HepG2 (cell line): ENCODE results near the gene DCK. TPM values are rescaled to one million over a fixed set of nuclear protein-coding genes. Genes with fewer than 3 reads are reported as not detected.

Experiments
- ATAC-seq: fragments of 200-7000 bp; cut with Tn5 transposase; 3 replicates; pipeline ENCODE4 v1.9.1; 2020; ENCODE audit warnings: mild to moderate bottlenecking, moderate library complexity
- BruUV-seq: library from RNA; stranded (reverse); fragments of 400-500 nt; replicated peaks from 2 replicates; lab custom pipeline; 2021; lab: Mats Ljungman, UMichigan
- CTCF ChIA-PET: fragments of 300-600 bp; formaldehyde crosslinking; extraction: SDS; loops from one replicate; lab custom pipeline; 2021; ENCODE audit warnings: low total read pairs, inconsistent platforms, low intra/inter-chr PET ratio; lab: Yijun Ruan, JAX
- POLR2A ChIA-PET: fragments of 350-600 bp; sonication (Branson Sonifier 250); formaldehyde crosslinking; loops from one replicate; lab custom pipeline; 2020; ENCODE audit warnings: antibody characterized with exemption, inconsistent platforms; lab: Yijun Ruan, JAX
- DNase-seq: peaks from one replicate; pipeline ENCODE4 v3.0.0-alpha.2; 2015; ENCODE audit warnings: low spot score
- FAIRE-seq: peaks from 3 replicates; lab custom pipeline; 2011; peaks lifted over from hg19 to GRCh38; lab: Jason Lieb, UNC
- H2AFZ ChIP-seq: one replicate; pipeline ENCODE4 v1.6.1; 2011; ENCODE audit warnings: low read length, inconsistent platforms
- H3K27ac ChIP-seq: fragments of 300-600 bp; 3 replicates; pipeline ENCODE4 v1.8.0; 2011; ENCODE audit warnings: mixed run types, mild to moderate bottlenecking, mixed read lengths, low read length, inconsistent platforms; ENCODE audit not compliant: insufficient read depth; ENCODE audit errors: extremely low read length
- H3K27me3 ChIP-seq, 2 experiments: fragments of 200-600 bp in 1 of 2; 2 replicates in 1 of 2; 3 replicates in 1 of 2; pipeline versions ENCODE4 v1.6.0 to v1.8.0; 2011; ENCODE audit warnings: low read length in 2 of 2, mild to moderate bottlenecking in 2 of 2, moderate library complexity in 2 of 2, inconsistent platforms in 1 of 2; ENCODE audit not compliant: insufficient read depth in 2 of 2, control insufficient read depth in 1 of 2
- H3K36me3 ChIP-seq, 2 experiments: fragments of 200-600 bp in 1 of 2; replicated peaks in 1 of 2; 2 replicates in 1 of 2; 3 replicates in 1 of 2; pipeline versions ENCODE4 v1.5.1 to v1.8.0; 2011; ENCODE audit warnings: low read length in 2 of 2, inconsistent platforms in 1 of 2; ENCODE audit not compliant: insufficient read depth in 2 of 2, control insufficient read depth in 1 of 2
- H3K4me1 ChIP-seq: 2 replicates; pipeline ENCODE4 v1.5.1; 2012; ENCODE audit warnings: low read length, inconsistent platforms; ENCODE audit not compliant: insufficient read depth
- H3K4me2 ChIP-seq: 2 replicates; pipeline ENCODE4 v1.6.0; 2011; ENCODE audit warnings: low read depth, low read length, inconsistent platforms
- H3K4me3 ChIP-seq, 3 experiments: fragments of 200-600 bp in 1 of 3; sonication (generic), shearing (Covaris generic) in 1 of 3; replicated peaks in 1 of 3; 2 replicates each; pipeline ENCODE4 v1.5.1; 2011 to 2016; ENCODE audit warnings: low read length in 3 of 3, inconsistent platforms in 2 of 3, low read depth in 2 of 3, mild to moderate bottlenecking in 2 of 3, control low read depth in 1 of 3, mixed read lengths in 1 of 3; ENCODE audit not compliant: insufficient read depth in 1 of 3
- H3K79me2 ChIP-seq: one replicate; pipeline ENCODE4 v1.6.1; 2011; ENCODE audit warnings: low read length, inconsistent platforms; ENCODE audit not compliant: insufficient read depth
- H3K9ac ChIP-seq: 2 replicates; pipeline ENCODE4 v1.6.0; 2011; ENCODE audit warnings: mild to moderate bottlenecking, low read depth, low read length, inconsistent platforms; ENCODE audit not compliant: insufficient read depth
- H3K9me3 ChIP-seq: 2 replicates; pipeline ENCODE4 v1.5.1; 2012; ENCODE audit warnings: mild to moderate bottlenecking, low read length
- H4K20me1 ChIP-seq: 2 replicates; pipeline ENCODE4 v1.6.0; 2011; ENCODE audit warnings: inconsistent platforms, mild to moderate bottlenecking, low read length, moderate library complexity; ENCODE audit not compliant: insufficient read depth
- FOXK1 ChIP-seq: sonication (generic); formaldehyde crosslinking; IDR thresholded peaks from 2 replicates; pipeline ENCODE4 v1.4.0; 2020; ENCODE audit warnings: low read depth, missing genetic modification reagents, borderline replicate concordance
- GTF3A ChIP-seq: sonication (generic); formaldehyde crosslinking; conservative IDR thresholded peaks from 2 replicates; pipeline ENCODE4 v1.4.0; 2020; ENCODE audit warnings: mild to moderate bottlenecking, missing genetic modification reagents
- HDAC6 ChIP-seq: fragments of 200-600 bp; sonication (generic); IDR thresholded peaks from 2 replicates; pipeline ENCODE4 v1.7.0; 2017; ENCODE audit warnings: mild to moderate bottlenecking, antibody characterized with exemption, low read length, low read depth
- NR0B2 ChIP-seq: sonication (generic); formaldehyde crosslinking; IDR thresholded peaks from 2 replicates; pipeline ENCODE4 v1.4.0; 2020; ENCODE audit warnings: mild to moderate bottlenecking, missing genetic modification reagents
- SALL2 ChIP-seq: sonication (generic); formaldehyde crosslinking; IDR thresholded peaks from 2 replicates; pipeline ENCODE4 v1.8.1; 2023; ENCODE audit warnings: mild to moderate bottlenecking, missing genetic modification reagents, inconsistent platforms
- SRSF4 ChIP-seq: fragments of 200-400 bp; formaldehyde crosslinking; IDR thresholded peaks from one replicate; pipeline ENCODE4 v1.6.1; 2018; ENCODE audit warnings: mild to moderate bottlenecking, low read depth, low read length, moderate library complexity; ENCODE audit not compliant: poor library complexity, severe bottlenecking
- TAF15 ChIP-seq: fragments of 200-400 bp; formaldehyde crosslinking; IDR thresholded peaks from one replicate; pipeline ENCODE4 v1.6.1; 2018; ENCODE audit warnings: mild to moderate bottlenecking, low read depth, low read length; ENCODE audit not compliant: poor library complexity, severe bottlenecking
- ZNF230 ChIP-seq: sonication (generic); formaldehyde crosslinking; IDR thresholded peaks from 2 replicates; pipeline ENCODE4 v1.4.0; 2020; ENCODE audit warnings: mild to moderate bottlenecking, missing genetic modification reagents
- ZNF318 ChIP-seq: sonication (generic); formaldehyde crosslinking; IDR thresholded peaks from 2 replicates; pipeline ENCODE4 v1.4.0; 2020; ENCODE audit warnings: mild to moderate bottlenecking, missing genetic modification reagents
- ZNF564 ChIP-seq: sonication (generic); formaldehyde crosslinking; IDR thresholded peaks from 2 replicates; pipeline ENCODE4 v1.8.1; 2023; ENCODE audit warnings: mild to moderate bottlenecking, missing genetic modification reagents
- WGBS: methylation state at CpG from one replicate; pipeline ENCODE4 v1.1.6; 2017; ENCODE audit warnings: low lambda C conversion rate; 5-methylcytosine and 5-hydroxymethylcytosine counted together
- in situ Hi-C: cut with HindIII; loops from 2 replicates; pipeline ENCODE4 v1.10.0; 2017; ENCODE audit warnings: low pct_unique_long_range_greater_than_20kb; ENCODE audit not compliant: extremely low pct_ligation_motif_present
- intact Hi-C: fragments of 100-400 bp; cut with micrococcal nuclease; formaldehyde crosslinking; loops from one replicate; pipeline ENCODE4 v1.10.0; 2022; ENCODE audit not compliant: unreplicated experiment
- polyA plus RNA-seq, 8 experiments: library from polyadenylated mRNA; depleted of rRNA in 3 of 8; stranded (reverse) in 7 of 8; unstranded in 1 of 8; fragments of >200 nt; fragmentation: Illumina TruSeq in 4 of 8; extraction: Trizol in 4 of 8; gene quantifications; 2 replicates each; pipeline versions ENCODE4 v1.2.1 to v1.2.3, GENCODE V29; 2011 to 2016; ENCODE audit warnings: low read depth in 4 of 8, missing spikeins in 1 of 8, mixed read lengths in 1 of 8; ENCODE audit not compliant: insufficient read depth in 1 of 8
- total RNA-seq, 5 experiments: library from RNA; depleted of rRNA; stranded (reverse); fragments of >200 nt; fragmentation: Illumina TruSeq; extraction: Trizol; gene quantifications; 2 replicates each; pipeline ENCODE4 v1.2.3, GENCODE V29; 2016; ENCODE audit warnings: low read depth in 1 of 5
- TF ChIP-seq, protein P1 (sequence below): sonication (generic); formaldehyde crosslinking; IDR thresholded peaks from 2 replicates; pipeline ENCODE4 v1.4.0; 2020; ENCODE audit warnings: missing genetic modification reagents
- TF ChIP-seq, protein P2 (sequence below): sonication (generic); formaldehyde crosslinking; IDR thresholded peaks from 2 replicates; pipeline ENCODE4 v1.8.1; 2023; ENCODE audit warnings: mild to moderate bottlenecking, missing genetic modification reagents, borderline replicate concordance

The DCK gene
- total and polyA plus RNA-seq, 2 of the 13 experiments (the other 11 are each of a cell fraction or from before 2014, with no cell fraction given): 5.7 to 21.8 TPM

GRCh38 chr4:71029504-71029903 is 36.1 kb downstream of the DCK start:
- in situ Hi-C loops (no loop called here), intact Hi-C loops (no loop called here)
- Histone ChIP-seq H3K27ac (no peak overlapping the region), H3K27me3 (no peaks in the 10 kb centered on the region), H3K4me2 (no peak overlapping the region), H3K4me1 (peaks cover 15% of the 10 kb centered on the region), H3K9ac (no peak overlapping the region), H3K4me3 (no peak overlapping the region), H2AFZ (no peak overlapping the region), H3K36me3 (peaks cover 0 to 4% of the 10 kb centered on the region in 2 experiments; a peak in 2 of 5 replicates), H3K9me3 (no peaks in the 10 kb centered on the region), H3K79me2 (no peaks in the 10 kb centered on the region), H4K20me1 (no peaks in the 10 kb centered on the region)
- BruUV-seq: no TSS peak
- ATAC-seq: no peak
- 96% methylated on average over 1 of the region's 1 CpG for WGBS
- CTCF ChIA-PET: no interaction called here
- POLR2A ChIA-PET: no interaction called here
- no peak for DNase-seq
- FAIRE-seq: no peak
- TF ChIP-seq TAF15 (no peak), FOXK1 (no peak), GTF3A (no peak), ZNF564 (CRISPR knock-in tag) (no peak), ZNF318 (CRISPR knock-in tag) (no peak), HDAC6 (no peak), ZNF230 (CRISPR knock-in tag) (no peak), SALL2 (CRISPR knock-in tag) (no peak), SRSF4 (no peak), NR0B2 (no peak)
- TF ChIP-seq, protein P1, sequence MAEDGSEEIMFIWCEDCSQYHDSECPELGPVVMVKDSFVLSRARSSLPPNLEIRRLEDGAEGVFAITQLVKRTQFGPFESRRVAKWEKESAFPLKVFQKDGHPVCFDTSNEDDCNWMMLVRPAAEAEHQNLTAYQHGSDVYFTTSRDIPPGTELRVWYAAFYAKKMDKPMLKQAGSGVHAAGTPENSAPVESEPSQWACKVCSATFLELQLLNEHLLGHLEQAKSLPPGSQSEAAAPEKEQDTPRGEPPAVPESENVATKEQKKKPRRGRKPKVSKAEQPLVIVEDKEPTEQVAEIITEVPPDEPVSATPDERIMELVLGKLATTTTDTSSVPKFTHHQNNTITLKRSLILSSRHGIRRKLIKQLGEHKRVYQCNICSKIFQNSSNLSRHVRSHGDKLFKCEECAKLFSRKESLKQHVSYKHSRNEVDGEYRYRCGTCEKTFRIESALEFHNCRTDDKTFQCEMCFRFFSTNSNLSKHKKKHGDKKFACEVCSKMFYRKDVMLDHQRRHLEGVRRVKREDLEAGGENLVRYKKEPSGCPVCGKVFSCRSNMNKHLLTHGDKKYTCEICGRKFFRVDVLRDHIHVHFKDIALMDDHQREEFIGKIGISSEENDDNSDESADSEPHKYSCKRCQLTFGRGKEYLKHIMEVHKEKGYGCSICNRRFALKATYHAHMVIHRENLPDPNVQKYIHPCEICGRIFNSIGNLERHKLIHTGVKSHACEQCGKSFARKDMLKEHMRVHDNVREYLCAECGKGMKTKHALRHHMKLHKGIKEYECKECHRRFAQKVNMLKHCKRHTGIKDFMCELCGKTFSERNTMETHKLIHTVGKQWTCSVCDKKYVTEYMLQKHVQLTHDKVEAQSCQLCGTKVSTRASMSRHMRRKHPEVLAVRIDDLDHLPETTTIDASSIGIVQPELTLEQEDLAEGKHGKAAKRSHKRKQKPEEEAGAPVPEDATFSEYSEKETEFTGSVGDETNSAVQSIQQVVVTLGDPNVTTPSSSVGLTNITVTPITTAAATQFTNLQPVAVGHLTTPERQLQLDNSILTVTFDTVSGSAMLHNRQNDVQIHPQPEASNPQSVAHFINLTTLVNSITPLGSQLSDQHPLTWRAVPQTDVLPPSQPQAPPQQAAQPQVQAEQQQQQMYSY (CRISPR knock-in tag): no peak
- TF ChIP-seq, protein P2, sequence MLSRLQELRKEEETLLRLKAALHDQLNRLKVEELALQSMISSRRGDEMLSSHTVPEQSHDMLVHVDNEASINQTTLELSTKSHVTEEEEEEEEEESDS (CRISPR knock-in tag): no peak
